Heart left ventricle (tissue), 13 donors: ENCODE measurements around the gene RAB6A.

Experiments
- POLR2A ChIP-seq, 2 donors: fragments of 450-650 bp; IDR thresholded peaks; one replicate each; pipeline ENCODE4 v1.6.1; 2017; ENCODE audit warnings: antibody characterized with exemption in 2 of 2, mild to moderate bottlenecking in 2 of 2, moderate library complexity in 2 of 2
- TF ChIP-seq, protein P1 (sequence below), 12 donors: fragments of 200-600 bp; sonication (generic) in 4 of 12; IDR thresholded peaks; one replicate each; pipeline versions ENCODE4 v1.5.0 to v1.8.0; 2018 to 2022; ENCODE audit warnings: antibody characterized with exemption in 12 of 12, mild to moderate bottlenecking in 5 of 12
- donor health status: ischemic (EF 13 %, LVEDD 7.1; RV severe dilation, severe dysfunction).
- donor health status: DM: no; HTN: yes; CAD: no.
- donor health status: DM: no; HTN: no; CAD: no.
- donor health status: ischemic (EF 25% LVEDD 6.9; RV normal size, moderate dysfunction).
- donor health status: ischemic (EF 25% LVEDD 5.7; RV mildly dilated, moderate dysfunction).
- donor health status: ischemic (EF 35%, LVEDD 5.7; RV mildly dilated, moderate dysfunction).
- donor health status: nonischemic (EF 11% LVEDD 7.7; RV severe dilation, severe dysfunction).
- donor health status: DM: yes; HTN: yes; CAD: no.
- donor health status: PGD.
- donor health status: ischemic (EF 29% LVEDD 5.4; RV normal size, mild dysfunction).
- donor health status: nonischemic (EF 23%, LVEDD 6.1; RV moderate dilation, normal function).

DNA sequence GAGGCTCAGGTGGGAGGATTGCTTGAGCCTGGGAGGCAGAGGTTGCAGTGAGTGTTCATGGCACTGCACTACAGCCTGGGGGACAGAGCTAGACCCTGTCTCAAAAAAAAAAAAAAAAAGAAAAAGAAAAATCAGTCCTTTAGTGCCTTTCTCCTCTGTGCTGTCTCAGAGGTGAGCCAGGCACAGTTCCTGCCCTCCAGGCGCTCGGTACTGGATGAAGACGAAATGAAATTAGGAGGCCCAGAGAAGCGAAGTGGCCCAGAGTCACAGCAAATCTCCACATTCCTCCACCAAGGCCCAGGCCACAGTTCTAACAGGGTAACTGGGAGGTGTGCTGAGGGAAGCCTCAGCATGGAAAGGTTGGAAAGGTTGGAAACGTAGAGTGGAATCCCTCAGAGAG is 109.6 kb downstream of the RAB6A start:
- TF ChIP-seq, protein P1, sequence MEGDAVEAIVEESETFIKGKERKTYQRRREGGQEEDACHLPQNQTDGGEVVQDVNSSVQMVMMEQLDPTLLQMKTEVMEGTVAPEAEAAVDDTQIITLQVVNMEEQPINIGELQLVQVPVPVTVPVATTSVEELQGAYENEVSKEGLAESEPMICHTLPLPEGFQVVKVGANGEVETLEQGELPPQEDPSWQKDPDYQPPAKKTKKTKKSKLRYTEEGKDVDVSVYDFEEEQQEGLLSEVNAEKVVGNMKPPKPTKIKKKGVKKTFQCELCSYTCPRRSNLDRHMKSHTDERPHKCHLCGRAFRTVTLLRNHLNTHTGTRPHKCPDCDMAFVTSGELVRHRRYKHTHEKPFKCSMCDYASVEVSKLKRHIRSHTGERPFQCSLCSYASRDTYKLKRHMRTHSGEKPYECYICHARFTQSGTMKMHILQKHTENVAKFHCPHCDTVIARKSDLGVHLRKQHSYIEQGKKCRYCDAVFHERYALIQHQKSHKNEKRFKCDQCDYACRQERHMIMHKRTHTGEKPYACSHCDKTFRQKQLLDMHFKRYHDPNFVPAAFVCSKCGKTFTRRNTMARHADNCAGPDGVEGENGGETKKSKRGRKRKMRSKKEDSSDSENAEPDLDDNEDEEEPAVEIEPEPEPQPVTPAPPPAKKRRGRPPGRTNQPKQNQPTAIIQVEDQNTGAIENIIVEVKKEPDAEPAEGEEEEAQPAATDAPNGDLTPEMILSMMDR (IDR thresholded peaks at IDR 0.05) = no peak
- TF ChIP-seq POLR2A (IDR thresholded peaks at IDR 0.05) = no peak
